Panc1 (cell line): ENCODE results near the gene OR14I1. TPM values are rescaled to one million over a fixed set of nuclear protein-coding genes. Genes with fewer than 3 reads are reported as not detected.

Experiments used
- ATAC-seq: fragments of 200-7000 bp; cut with Tn5 transposase; 2 replicates; pipeline ENCODE4 v1.9.1; 2020; ENCODE audit warnings: mild to moderate bottlenecking, moderate library complexity
- BruUV-seq: library from RNA; stranded (reverse); fragments of 400-500 nt; replicated peaks from 2 replicates; lab custom pipeline; 2021; lab: Mats Ljungman, UMichigan
- CTCF ChIA-PET: fragments of 300-600 bp; sonication (Branson Sonifier 250); formaldehyde crosslinking; loops from one replicate; lab custom pipeline; 2022; ENCODE audit warnings: antibody characterized with exemption; lab: Charles Lee
- POLR2A ChIA-PET: fragments of 300-600 bp; sonication (Branson Sonifier 250); formaldehyde crosslinking; loops from one replicate; lab custom pipeline; 2022; ENCODE audit warnings: antibody characterized with exemption; lab: Charles Lee
- DNase-seq: peaks from one replicate; pipeline ENCODE4 v3.0.0-alpha.2; 2010; ENCODE audit warnings: low read depth, low spot score
- H3K27ac ChIP-seq: 2 replicates; pipeline ENCODE4 v1.5.1; 2011; ENCODE audit warnings: mild to moderate bottlenecking, low read length, inconsistent platforms
- H3K27me3 ChIP-seq: fragments of 200-500 bp; sonication (Bioruptor generic); 2 replicates; pipeline ENCODE4 v1.6.0; 2014; ENCODE audit warnings: low read length, inconsistent platforms; ENCODE audit not compliant: control insufficient read depth, insufficient read depth
- H3K36me3 ChIP-seq: fragments of 200-500 bp; sonication (Bioruptor generic); 2 replicates; pipeline ENCODE4 v1.5.1; 2014; ENCODE audit warnings: inconsistent platforms, mild to moderate bottlenecking, low read length, moderate library complexity; ENCODE audit not compliant: control insufficient read depth, insufficient read depth
- H3K4me1 ChIP-seq: 2 replicates; pipeline ENCODE4 v1.5.1; 2011; ENCODE audit warnings: inconsistent platforms, mild to moderate bottlenecking, low read length, moderate library complexity; ENCODE audit not compliant: control insufficient read depth, insufficient read depth
- H3K4me3 ChIP-seq, 2 experiments: 2 replicates each; pipeline ENCODE4 v1.5.1; 2011 to 2012; ENCODE audit warnings: low read depth in 2 of 2, low read length in 2 of 2, mild to moderate bottlenecking in 2 of 2, inconsistent platforms in 1 of 2, moderate library complexity in 1 of 2
- H3K9me3 ChIP-seq: fragments of 200-500 bp; sonication (Bioruptor generic); 2 replicates; pipeline ENCODE4 v1.5.1; 2014; ENCODE audit warnings: low read depth, mild to moderate bottlenecking, inconsistent platforms, low read length, moderate library complexity; ENCODE audit not compliant: control insufficient read depth, insufficient read depth
- POLR2AphosphoS5 ChIP-seq: IDR thresholded peaks from 2 replicates; pipeline ENCODE4 v1.6.1; 2012; ENCODE audit warnings: mild to moderate bottlenecking, low read depth, low read length, moderate library complexity
- SIN3A ChIP-seq: IDR thresholded peaks from 2 replicates; pipeline ENCODE4 v1.6.1; 2012; ENCODE audit warnings: low read depth, mild to moderate bottlenecking, low read length, moderate library complexity, borderline replicate concordance; ENCODE audit not compliant: insufficient read depth
- TCF7L2 ChIP-seq: IDR thresholded peaks from 2 replicates; pipeline ENCODE4 v1.6.1; 2011; ENCODE audit warnings: mild to moderate bottlenecking, low read depth, low read length, inconsistent platforms
- in situ Hi-C: cut with HindIII; loops from 2 replicates; pipeline ENCODE4 v1.10.0; 2016; ENCODE audit warnings: low sequenced_read_pairs, low pct_unique_long_range_greater_than_20kb
- intact Hi-C: fragments of 100-400 bp; cut with micrococcal nuclease; formaldehyde crosslinking; loops from one replicate; pipeline ENCODE4 v1.10.0; 2022; ENCODE audit not compliant: unreplicated experiment
- total RNA-seq: library from RNA; stranded (reverse); gene quantifications from one replicate; pipeline ENCODE4 v1.2.1, GENCODE V29; 2021; ENCODE audit not compliant: unreplicated experiment
- TF ChIP-seq, protein P1 (sequence below): fragments of 450-650 bp; IDR thresholded peaks from 2 replicates; pipeline ENCODE4 v1.5.1; 2017; ENCODE audit warnings: mild to moderate bottlenecking
- TF ChIP-seq, protein P2 (sequence below), 2 experiments: IDR thresholded peaks; 2 replicates each; pipeline ENCODE4 v1.6.1; 2011 to 2012; ENCODE audit warnings: low read depth in 2 of 2, control low read depth in 1 of 2, low read length in 1 of 2, mild to moderate bottlenecking in 1 of 2, moderate library complexity in 1 of 2; ENCODE audit not compliant: insufficient read depth in 1 of 2

OR14I1 gene
- total RNA-seq, 1 experiment from 2014 or later, result not detected

DNA sequence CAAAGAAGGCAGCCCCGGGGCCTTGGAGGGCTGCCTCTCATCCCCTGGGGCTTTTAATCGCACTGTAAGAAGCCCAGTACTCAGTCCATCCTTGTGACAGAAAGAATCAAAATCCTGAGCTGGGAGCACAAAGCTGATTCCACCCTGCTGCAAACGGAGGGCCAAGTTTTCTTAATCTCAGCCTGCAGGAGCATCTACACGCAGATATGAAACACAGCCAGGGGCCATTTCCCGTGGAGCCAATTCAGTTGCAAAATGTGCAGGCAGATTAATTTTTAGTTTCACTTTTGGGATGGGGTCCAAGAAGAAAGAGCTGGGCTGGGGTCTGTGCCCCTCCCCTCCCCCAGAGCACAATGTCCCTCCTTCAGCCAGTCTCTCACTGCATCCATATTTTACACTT, 48.6 kb upstream of the OR14I1 start:
- DNase-seq (no peak), ATAC-seq (no peak)
- CTCF ChIA-PET, result no interaction called here
- Histone ChIP-seq H3K4me3 (no peak overlapping the region), H3K27me3 (no peaks in the 10 kb centered on the region), H3K9me3 (no peaks in the 10 kb centered on the region), H3K36me3 (no peaks in the 10 kb centered on the region), H3K4me1 (no peaks in the 10 kb centered on the region), H3K27ac (no peak overlapping the region)
- no peak for TF ChIP-seq TCF7L2
- TF ChIP-seq SIN3A, result no peak
- TF ChIP-seq, protein P1, sequence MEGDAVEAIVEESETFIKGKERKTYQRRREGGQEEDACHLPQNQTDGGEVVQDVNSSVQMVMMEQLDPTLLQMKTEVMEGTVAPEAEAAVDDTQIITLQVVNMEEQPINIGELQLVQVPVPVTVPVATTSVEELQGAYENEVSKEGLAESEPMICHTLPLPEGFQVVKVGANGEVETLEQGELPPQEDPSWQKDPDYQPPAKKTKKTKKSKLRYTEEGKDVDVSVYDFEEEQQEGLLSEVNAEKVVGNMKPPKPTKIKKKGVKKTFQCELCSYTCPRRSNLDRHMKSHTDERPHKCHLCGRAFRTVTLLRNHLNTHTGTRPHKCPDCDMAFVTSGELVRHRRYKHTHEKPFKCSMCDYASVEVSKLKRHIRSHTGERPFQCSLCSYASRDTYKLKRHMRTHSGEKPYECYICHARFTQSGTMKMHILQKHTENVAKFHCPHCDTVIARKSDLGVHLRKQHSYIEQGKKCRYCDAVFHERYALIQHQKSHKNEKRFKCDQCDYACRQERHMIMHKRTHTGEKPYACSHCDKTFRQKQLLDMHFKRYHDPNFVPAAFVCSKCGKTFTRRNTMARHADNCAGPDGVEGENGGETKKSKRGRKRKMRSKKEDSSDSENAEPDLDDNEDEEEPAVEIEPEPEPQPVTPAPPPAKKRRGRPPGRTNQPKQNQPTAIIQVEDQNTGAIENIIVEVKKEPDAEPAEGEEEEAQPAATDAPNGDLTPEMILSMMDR, result no peak
- no peak for TF ChIP-seq POLR2AphosphoS5
- TF ChIP-seq, protein P2, sequence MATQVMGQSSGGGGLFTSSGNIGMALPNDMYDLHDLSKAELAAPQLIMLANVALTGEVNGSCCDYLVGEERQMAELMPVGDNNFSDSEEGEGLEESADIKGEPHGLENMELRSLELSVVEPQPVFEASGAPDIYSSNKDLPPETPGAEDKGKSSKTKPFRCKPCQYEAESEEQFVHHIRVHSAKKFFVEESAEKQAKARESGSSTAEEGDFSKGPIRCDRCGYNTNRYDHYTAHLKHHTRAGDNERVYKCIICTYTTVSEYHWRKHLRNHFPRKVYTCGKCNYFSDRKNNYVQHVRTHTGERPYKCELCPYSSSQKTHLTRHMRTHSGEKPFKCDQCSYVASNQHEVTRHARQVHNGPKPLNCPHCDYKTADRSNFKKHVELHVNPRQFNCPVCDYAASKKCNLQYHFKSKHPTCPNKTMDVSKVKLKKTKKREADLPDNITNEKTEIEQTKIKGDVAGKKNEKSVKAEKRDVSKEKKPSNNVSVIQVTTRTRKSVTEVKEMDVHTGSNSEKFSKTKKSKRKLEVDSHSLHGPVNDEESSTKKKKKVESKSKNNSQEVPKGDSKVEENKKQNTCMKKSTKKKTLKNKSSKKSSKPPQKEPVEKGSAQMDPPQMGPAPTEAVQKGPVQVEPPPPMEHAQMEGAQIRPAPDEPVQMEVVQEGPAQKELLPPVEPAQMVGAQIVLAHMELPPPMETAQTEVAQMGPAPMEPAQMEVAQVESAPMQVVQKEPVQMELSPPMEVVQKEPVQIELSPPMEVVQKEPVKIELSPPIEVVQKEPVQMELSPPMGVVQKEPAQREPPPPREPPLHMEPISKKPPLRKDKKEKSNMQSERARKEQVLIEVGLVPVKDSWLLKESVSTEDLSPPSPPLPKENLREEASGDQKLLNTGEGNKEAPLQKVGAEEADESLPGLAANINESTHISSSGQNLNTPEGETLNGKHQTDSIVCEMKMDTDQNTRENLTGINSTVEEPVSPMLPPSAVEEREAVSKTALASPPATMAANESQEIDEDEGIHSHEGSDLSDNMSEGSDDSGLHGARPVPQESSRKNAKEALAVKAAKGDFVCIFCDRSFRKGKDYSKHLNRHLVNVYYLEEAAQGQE (IDR thresholded peaks at IDR 0.05; ENCODE audit: insufficient read depth in 1 of 2, low read depth in 2 of 2, low read length in 1 of 2), result no peak
- POLR2A ChIA-PET, result no interaction called here
- no TSS peak for BruUV-seq
- in situ Hi-C loops (no loop called here), intact Hi-C loops (no loop called here)

DNA sequence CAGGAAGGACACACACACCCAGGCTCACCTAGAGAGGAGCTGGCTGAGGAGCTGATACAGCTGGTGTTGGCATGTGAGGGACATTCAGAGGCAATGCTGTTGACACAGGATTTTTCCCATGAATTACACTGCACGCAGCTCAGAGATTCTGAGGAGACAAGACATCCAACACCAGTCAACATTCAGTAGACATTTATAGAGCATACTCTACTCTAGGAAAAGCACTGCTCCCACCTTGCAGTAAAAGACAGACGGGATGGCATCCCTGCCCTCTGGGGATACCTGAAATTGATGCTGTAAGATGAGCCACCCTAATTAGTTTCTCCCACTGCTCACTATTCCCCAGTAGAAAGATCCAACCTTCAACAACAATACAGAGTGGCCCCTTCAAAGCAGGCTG, 47.9 kb upstream of the OR14I1 start:
- CTCF ChIA-PET, result no interaction called here
- POLR2A ChIA-PET, result no interaction called here
- no peak for ATAC-seq
- Histone ChIP-seq H3K9me3 (no peaks in the 10 kb centered on the region), H3K36me3 (no peaks in the 10 kb centered on the region), H3K27me3 (0 out of 2 replicates have a peak, but pooled peaks cover 2% of the 10 kb centered on the region), H3K4me1 (no peaks in the 10 kb centered on the region), H3K4me3 (no peak overlapping the region), H3K27ac (no peak overlapping the region)
- intact Hi-C loops (no loop called here), in situ Hi-C loops (no loop called here)
- TF ChIP-seq SIN3A (no peak), POLR2AphosphoS5 (no peak), TCF7L2 (no peak)
- no peak for DNase-seq
- no TSS peak for BruUV-seq

DNA sequence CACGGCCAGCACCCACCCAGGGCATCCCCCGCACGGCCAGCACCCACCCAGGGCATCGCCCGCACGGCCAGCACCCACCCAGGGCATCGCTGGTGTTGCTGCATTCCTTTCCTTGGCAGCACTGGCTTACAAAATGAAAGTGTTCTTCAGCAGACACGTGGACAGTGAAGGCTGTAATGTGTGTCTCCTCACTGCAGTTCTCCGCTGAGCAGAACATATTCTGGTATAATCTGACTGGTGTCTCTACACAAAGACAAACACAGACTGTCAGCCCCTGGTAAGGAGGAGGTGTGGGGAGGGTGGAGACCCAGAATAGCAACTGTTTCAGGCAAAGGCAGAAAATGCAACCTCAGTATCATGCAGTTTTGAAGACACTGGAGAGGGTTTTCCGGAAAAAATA, 45.6 kb upstream of the OR14I1 start:
- DNase-seq (no peak), ATAC-seq (peak; percentile 62)
- Histone ChIP-seq H3K4me1 (no peaks in the 10 kb centered on the region), H3K9me3 (no peaks in the 10 kb centered on the region), H3K27ac (no peak overlapping the region), H3K27me3 (0 out of 2 replicates have a peak, but pooled peaks cover 2% of the 10 kb centered on the region), H3K4me3 (peak overlapping the region; percentile 26 to 48), H3K36me3 (no peaks in the 10 kb centered on the region)
- intact Hi-C loops, result no loop called here
- TF ChIP-seq SIN3A, result no peak
- TF ChIP-seq TCF7L2, result no peak
- ChIA-PET CTCF (no interaction called here), POLR2A (no interaction called here)
- no TSS peak for BruUV-seq
- in situ Hi-C loops, result no loop called here
